ENCODE measurements around the gene MS4A18.

DNA sequence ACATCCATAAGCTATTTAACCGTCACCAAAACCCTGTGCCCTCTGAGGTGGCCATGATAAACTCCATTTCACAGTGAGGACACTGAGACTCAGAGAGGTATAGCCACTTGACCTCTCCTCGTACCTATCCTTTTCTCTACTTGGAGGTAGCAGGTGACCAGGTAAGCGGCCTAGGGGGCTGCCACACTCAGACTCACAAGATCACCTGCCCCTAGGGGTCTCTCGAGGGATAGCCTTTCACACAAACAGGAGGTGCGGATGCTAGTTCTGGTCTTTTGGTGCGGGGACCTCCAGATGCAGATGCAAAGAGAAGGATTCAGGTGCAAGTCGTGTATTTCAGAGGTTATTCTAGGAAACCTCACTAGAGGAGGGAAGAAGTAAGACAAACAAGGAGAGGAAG, 14.6 kb downstream of the MS4A18 start:
- TF ChIP-seq, protein P1, sequence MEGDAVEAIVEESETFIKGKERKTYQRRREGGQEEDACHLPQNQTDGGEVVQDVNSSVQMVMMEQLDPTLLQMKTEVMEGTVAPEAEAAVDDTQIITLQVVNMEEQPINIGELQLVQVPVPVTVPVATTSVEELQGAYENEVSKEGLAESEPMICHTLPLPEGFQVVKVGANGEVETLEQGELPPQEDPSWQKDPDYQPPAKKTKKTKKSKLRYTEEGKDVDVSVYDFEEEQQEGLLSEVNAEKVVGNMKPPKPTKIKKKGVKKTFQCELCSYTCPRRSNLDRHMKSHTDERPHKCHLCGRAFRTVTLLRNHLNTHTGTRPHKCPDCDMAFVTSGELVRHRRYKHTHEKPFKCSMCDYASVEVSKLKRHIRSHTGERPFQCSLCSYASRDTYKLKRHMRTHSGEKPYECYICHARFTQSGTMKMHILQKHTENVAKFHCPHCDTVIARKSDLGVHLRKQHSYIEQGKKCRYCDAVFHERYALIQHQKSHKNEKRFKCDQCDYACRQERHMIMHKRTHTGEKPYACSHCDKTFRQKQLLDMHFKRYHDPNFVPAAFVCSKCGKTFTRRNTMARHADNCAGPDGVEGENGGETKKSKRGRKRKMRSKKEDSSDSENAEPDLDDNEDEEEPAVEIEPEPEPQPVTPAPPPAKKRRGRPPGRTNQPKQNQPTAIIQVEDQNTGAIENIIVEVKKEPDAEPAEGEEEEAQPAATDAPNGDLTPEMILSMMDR (IDR thresholded peaks at IDR 0.05) = no peak
- no peak for TF ChIP-seq ZFX (IDR thresholded peaks at IDR 0.05; ENCODE audit: borderline replicate concordance)
